Measurements from ENCODE around the gene PRSS2.

DNA sequence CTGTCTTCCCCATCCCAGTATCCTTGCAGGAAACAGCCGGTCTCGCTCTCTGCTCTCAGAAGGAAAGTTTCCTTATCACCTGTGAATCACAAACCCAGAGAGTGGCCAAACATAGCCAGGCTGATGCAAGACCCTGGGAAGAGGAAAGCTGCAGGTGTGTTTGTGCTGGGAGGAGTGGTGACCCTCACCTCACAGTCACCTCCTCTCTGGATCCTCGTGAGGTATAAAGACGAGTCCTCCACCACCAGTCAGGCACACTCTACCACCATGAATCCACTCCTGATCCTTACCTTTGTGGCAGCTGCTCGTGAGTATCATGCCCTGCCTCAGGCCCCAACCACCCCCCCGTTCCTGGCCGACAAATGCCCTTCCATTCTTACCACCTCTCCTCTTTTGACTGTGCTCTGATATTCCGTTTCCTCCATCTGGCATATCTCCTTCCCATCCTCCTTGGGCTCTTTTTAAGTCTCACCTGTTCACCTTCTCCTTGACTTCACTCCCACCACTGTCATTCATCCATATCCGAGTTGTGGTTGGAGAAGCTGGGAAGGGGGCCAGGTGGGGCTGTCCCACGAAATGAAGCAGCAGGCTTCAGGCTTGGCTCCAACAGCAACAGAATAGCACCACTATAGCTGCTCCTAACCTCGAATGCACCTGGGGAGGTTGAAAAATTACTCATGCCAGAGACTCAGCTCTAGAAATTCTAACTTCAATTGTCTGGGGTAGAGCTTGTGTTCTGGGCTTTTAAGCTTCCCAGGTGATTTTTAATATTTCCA is 21.4 kb upstream of the PRSS2 start, which contains the start of gene PRSS1:
- no peak for TF ChIP-seq TAF1 (conservative IDR thresholded peaks at IDR 0.05)
- TF ChIP-seq, protein P1, sequence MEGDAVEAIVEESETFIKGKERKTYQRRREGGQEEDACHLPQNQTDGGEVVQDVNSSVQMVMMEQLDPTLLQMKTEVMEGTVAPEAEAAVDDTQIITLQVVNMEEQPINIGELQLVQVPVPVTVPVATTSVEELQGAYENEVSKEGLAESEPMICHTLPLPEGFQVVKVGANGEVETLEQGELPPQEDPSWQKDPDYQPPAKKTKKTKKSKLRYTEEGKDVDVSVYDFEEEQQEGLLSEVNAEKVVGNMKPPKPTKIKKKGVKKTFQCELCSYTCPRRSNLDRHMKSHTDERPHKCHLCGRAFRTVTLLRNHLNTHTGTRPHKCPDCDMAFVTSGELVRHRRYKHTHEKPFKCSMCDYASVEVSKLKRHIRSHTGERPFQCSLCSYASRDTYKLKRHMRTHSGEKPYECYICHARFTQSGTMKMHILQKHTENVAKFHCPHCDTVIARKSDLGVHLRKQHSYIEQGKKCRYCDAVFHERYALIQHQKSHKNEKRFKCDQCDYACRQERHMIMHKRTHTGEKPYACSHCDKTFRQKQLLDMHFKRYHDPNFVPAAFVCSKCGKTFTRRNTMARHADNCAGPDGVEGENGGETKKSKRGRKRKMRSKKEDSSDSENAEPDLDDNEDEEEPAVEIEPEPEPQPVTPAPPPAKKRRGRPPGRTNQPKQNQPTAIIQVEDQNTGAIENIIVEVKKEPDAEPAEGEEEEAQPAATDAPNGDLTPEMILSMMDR (IDR thresholded peaks at IDR 0.05; ENCODE audit: low read depth, low read length, missing input control) = no peak
- no peak for TF ChIP-seq JUND (IDR thresholded peaks at IDR 0.05)
- no peak for TF ChIP-seq NR2F2 (IDR thresholded peaks at IDR 0.05)
- TF ChIP-seq SP1 (IDR thresholded peaks at IDR 0.05) = no peak
- TF ChIP-seq, protein P2, sequence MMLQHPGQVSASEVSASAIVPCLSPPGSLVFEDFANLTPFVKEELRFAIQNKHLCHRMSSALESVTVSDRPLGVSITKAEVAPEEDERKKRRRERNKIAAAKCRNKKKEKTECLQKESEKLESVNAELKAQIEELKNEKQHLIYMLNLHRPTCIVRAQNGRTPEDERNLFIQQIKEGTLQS (IDR thresholded peaks at IDR 0.05) = no peak
- no peak for TF ChIP-seq EGR1 (IDR thresholded peaks at IDR 0.05; ENCODE audit: low read depth in 2 of 2)
- TF ChIP-seq YY1 (IDR thresholded peaks at IDR 0.05) = no peak
- TF ChIP-seq, protein P3, sequence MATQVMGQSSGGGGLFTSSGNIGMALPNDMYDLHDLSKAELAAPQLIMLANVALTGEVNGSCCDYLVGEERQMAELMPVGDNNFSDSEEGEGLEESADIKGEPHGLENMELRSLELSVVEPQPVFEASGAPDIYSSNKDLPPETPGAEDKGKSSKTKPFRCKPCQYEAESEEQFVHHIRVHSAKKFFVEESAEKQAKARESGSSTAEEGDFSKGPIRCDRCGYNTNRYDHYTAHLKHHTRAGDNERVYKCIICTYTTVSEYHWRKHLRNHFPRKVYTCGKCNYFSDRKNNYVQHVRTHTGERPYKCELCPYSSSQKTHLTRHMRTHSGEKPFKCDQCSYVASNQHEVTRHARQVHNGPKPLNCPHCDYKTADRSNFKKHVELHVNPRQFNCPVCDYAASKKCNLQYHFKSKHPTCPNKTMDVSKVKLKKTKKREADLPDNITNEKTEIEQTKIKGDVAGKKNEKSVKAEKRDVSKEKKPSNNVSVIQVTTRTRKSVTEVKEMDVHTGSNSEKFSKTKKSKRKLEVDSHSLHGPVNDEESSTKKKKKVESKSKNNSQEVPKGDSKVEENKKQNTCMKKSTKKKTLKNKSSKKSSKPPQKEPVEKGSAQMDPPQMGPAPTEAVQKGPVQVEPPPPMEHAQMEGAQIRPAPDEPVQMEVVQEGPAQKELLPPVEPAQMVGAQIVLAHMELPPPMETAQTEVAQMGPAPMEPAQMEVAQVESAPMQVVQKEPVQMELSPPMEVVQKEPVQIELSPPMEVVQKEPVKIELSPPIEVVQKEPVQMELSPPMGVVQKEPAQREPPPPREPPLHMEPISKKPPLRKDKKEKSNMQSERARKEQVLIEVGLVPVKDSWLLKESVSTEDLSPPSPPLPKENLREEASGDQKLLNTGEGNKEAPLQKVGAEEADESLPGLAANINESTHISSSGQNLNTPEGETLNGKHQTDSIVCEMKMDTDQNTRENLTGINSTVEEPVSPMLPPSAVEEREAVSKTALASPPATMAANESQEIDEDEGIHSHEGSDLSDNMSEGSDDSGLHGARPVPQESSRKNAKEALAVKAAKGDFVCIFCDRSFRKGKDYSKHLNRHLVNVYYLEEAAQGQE (IDR thresholded peaks at IDR 0.05) = no peak
- TF ChIP-seq, protein P4, sequence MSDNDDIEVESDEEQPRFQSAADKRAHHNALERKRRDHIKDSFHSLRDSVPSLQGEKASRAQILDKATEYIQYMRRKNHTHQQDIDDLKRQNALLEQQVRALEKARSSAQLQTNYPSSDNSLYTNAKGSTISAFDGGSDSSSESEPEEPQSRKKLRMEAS (IDR thresholded peaks at IDR 0.05) = no peak
